NT2/D1 (cell line): ENCODE measurements around the gene NTSR2.

ENCODE experiments used
- DNase-seq: peaks from one replicate; pipeline ENCODE4 v3.0.0-alpha.2; 2011; ENCODE audit warnings: low read depth, low spot score
- H3K27me3 ChIP-seq: 2 replicates; pipeline ENCODE4 v1.6.0; 2011; ENCODE audit warnings: mild to moderate bottlenecking; ENCODE audit not compliant: insufficient read length, insufficient read depth
- H3K36me3 ChIP-seq: 2 replicates; pipeline ENCODE4 v1.6.1; 2011; ENCODE audit warnings: mild to moderate bottlenecking, low read length, mixed read lengths; ENCODE audit not compliant: insufficient read depth, insufficient read length
- H3K4me1 ChIP-seq: 2 replicates; pipeline ENCODE4 v1.5.1; 2011; ENCODE audit not compliant: insufficient read depth, insufficient read length
- H3K4me3 ChIP-seq: 2 replicates; pipeline ENCODE4 v1.5.1; 2011; ENCODE audit warnings: low read depth; ENCODE audit not compliant: insufficient read length
- H3K9ac ChIP-seq: 2 replicates; pipeline ENCODE4 v1.6.0; 2011; ENCODE audit warnings: low read depth; ENCODE audit not compliant: insufficient read length
- H3K9me3 ChIP-seq: 2 replicates; pipeline ENCODE4 v1.5.1; 2011; ENCODE audit warnings: mild to moderate bottlenecking, low read length; ENCODE audit not compliant: insufficient read depth
- SUZ12 ChIP-seq: IDR thresholded peaks from 2 replicates; pipeline ENCODE4 v1.6.1; 2011; ENCODE audit not compliant: insufficient read length, insufficient read depth; ENCODE audit errors: extremely low read depth
- YY1 ChIP-seq: IDR thresholded peaks from 2 replicates; pipeline ENCODE4 v1.6.1; 2011; ENCODE audit not compliant: insufficient read length, insufficient read depth
- ZNF274 ChIP-seq: IDR thresholded peaks from 2 replicates; pipeline ENCODE4 v1.6.1; 2011; ENCODE audit warnings: mild to moderate bottlenecking, low read depth, low read length

Gene NTSR2

DNA sequence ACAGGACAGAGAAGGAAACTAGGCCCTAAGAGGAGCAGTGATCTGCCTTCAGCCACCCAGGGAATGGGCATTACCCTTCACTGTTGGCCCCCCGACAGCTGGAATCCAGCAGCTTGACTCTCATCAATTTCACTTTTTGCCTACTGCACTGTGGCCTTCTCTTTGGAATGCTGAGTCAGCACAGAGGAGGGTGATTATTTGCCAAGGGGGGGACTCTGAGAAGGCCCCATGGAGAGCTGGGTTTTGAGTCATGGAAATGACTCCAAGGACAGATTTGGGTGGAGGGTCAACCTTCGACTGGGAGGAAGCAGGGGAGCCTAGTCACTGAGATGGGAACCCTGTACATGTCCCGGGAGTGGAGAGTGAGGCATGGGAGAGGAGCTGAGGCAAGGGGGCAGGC is 38.1 kb upstream of the NTSR2 start:
- Histone ChIP-seq H3K4me3 (no peak overlapping the region), H3K9ac (no peak overlapping the region), H3K27me3 (no peaks in the 10 kb centered on the region), H3K9me3 (0 out of 2 replicates have a peak, but pooled peaks cover 5% of the 10 kb centered on the region), H3K36me3 (no peaks in the 10 kb centered on the region), H3K4me1 (no peaks in the 10 kb centered on the region)
- DNase-seq = no peak
- TF ChIP-seq YY1 = no peak
- no peak for TF ChIP-seq SUZ12
- no peak for TF ChIP-seq ZNF274

DNA sequence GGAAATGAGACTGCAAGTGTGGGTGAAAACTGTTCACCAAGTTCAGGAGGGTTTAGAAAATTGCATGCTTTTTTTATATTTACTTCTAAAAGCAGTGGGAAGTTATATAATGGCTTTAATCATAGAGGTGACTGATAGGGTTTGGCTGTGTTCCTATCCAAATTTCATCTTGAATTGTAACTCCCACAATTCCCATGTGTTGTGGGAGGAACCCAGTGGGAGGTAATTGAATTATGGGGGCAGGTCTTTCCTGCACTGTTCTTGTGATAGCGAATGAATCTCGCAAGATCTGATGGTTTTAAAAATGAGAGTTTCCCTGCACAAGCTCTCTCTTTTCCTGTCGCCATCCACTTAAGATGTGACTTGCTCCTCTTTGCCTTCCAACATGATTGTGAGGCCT is 35.7 kb upstream of the NTSR2 start:
- no peak for DNase-seq
- TF ChIP-seq YY1 = no peak
- TF ChIP-seq SUZ12 = no peak
- TF ChIP-seq ZNF274 = no peak

DNA sequence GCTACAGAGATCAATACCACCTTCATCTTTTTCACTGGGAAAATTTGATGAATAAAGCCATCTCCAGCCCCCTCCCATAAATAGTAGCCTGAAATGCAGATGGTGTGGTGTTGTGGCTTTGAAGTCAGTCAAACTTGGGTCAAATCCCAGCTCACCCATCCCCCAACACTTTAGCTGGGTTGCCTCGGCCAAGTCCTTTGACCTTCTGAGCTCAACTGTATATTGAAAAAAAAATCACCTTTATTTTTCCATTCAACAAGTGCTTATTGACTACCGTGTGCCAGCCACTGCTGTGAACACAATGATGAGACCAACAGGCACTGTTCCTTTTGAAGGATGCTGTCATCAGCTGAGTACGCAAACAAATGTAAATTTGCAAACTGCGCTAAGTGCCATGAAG is 35.1 kb upstream of the NTSR2 start:
- Histone ChIP-seq H3K4me1 (peaks cover 2% of the 10 kb centered on the region), H3K4me3 (no peak overlapping the region), H3K9me3 (0 out of 2 replicates have a peak, but pooled peaks cover 5% of the 10 kb centered on the region), H3K27me3 (no peaks in the 10 kb centered on the region), H3K9ac (no peak overlapping the region), H3K36me3 (no peaks in the 10 kb centered on the region)
- no peak for DNase-seq
- TF ChIP-seq ZNF274 (no peak), YY1 (no peak), SUZ12 (no peak)

More for the DNA sequence above, 35.7 kb upstream of the NTSR2 start:
- H3K9ac ChIP-seq = no peak overlapping the region
- H3K9me3 ChIP-seq = 0 out of 2 replicates have a peak, but pooled peaks cover 5% of the 10 kb centered on the region
- no peaks in the 10 kb centered on the region for H3K36me3 ChIP-seq
- H3K27me3 ChIP-seq = no peaks in the 10 kb centered on the region
- H3K4me1 ChIP-seq = peaks cover 2% of the 10 kb centered on the region
- H3K4me3 ChIP-seq = no peak overlapping the region

DNA sequence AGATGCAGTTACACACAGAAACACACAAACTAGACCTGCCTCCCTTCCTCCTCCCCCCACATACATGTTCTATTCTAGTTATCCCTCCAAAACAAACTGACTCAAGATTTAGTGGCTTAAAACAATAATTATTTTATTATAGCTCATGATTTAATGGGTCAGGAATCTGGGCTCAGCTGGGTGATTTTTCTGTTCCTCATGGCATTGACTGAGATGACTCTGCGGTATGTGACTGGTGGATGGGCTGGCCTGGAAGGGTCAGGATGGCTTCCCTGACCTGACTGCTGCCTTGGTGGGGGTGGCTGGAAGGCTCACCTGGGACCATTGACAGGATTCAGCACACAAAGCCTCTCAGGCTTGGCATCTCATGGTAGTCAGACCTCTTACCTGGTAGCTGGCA is 33.7 kb upstream of the NTSR2 start:
- no peak for TF ChIP-seq SUZ12
- no peak for TF ChIP-seq ZNF274
- no peak for TF ChIP-seq YY1
- no peak for DNase-seq
- no peak overlapping the region for H3K4me3 ChIP-seq
- H3K9ac ChIP-seq = no peak overlapping the region
- H3K9me3 ChIP-seq = 0 out of 2 replicates have a peak, but pooled peaks cover 5% of the 10 kb centered on the region
- peaks cover 2% of the 10 kb centered on the region for H3K4me1 ChIP-seq
- H3K27me3 ChIP-seq = no peaks in the 10 kb centered on the region
- no peaks in the 10 kb centered on the region for H3K36me3 ChIP-seq

DNA sequence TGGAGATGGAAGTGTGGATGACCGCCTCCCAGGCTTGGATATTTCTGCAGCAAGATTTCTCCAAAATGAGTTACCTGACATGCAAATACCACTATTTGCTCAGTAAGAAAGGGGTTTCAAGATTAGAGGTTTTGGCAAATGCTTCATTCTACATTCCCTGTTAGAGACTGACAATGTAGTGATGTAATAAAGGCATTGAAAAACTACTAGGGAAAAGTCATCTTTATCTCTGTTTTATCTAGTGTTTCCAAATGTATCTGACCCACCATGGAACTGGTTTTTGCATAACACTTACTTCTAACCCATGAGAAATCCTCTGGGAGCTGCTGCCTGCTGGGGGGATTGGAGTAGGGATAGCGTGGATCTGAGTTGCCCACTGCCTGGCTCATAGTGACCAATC is 33.0 kb upstream of the NTSR2 start:
- H3K4me3 ChIP-seq = no peak overlapping the region
- 0 out of 2 replicates have a peak, but pooled peaks cover 5% of the 10 kb centered on the region for H3K9me3 ChIP-seq
- TF ChIP-seq ZNF274 (no peak), SUZ12 (no peak), YY1 (no peak)
- no peak overlapping the region for H3K9ac ChIP-seq
- H3K36me3 ChIP-seq = no peaks in the 10 kb centered on the region
- H3K4me1 ChIP-seq = peaks cover 2% of the 10 kb centered on the region
- no peak for DNase-seq
- no peaks in the 10 kb centered on the region for H3K27me3 ChIP-seq

DNA sequence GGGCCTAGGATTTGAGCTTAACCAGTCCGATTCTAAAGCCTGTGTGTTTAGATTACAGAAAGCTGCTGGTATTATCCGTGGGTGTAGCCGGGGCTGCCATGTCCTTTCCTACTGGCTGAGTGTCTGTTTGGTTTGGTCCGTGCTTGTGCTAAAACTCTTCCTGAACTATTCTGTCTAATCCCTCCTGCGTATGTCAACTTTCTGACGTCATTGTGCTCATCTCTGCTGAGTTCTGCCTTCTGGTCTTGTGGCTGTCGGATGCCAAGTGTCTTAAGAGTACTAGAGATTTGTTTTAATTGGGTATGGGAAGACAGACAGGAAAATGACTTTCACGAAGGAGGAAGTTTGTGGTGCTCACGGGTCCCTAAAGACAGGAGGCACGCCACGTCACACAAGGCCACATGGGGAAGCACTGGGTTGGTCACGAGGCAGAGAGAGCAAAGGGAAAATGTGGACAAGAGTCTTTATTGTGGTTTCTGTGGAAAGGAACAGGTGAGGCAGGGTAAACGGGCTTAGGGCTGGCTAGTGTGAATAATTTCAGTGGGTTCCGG is 31.8 kb upstream of the NTSR2 start:
- no peak overlapping the region for H3K9ac ChIP-seq
- 0 out of 2 replicates have a peak, but pooled peaks cover 5% of the 10 kb centered on the region for H3K9me3 ChIP-seq
- H3K4me3 ChIP-seq = no peak overlapping the region
- no peak for DNase-seq
- peaks cover 6% of the 10 kb centered on the region for H3K4me1 ChIP-seq
- H3K36me3 ChIP-seq = no peaks in the 10 kb centered on the region
- H3K27me3 ChIP-seq = no peaks in the 10 kb centered on the region
- TF ChIP-seq YY1 (no peak), ZNF274 (no peak), SUZ12 (no peak)

DNA sequence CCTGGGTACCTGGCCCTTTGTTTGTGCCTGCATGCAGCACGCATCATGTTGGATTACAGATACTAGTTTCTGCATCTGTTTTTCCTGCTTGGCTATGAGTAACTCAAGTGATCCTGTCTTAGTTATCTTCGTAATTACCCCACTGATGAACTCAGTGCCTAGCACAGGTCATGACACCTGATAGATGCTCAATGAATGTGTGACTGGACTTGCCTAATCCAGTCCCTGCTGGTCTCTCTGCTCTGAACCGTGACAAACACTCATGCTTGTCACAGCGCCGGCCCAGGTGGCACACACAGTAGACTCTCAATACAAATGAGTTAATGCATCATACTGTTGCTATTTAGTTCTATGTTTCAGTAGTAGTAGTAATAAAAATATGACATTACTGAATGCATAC is 31.2 kb upstream of the NTSR2 start:
- no peak overlapping the region for H3K9ac ChIP-seq
- 0 out of 2 replicates have a peak, but pooled peaks cover 5% of the 10 kb centered on the region for H3K9me3 ChIP-seq
- H3K4me3 ChIP-seq = no peak overlapping the region
- H3K36me3 ChIP-seq = no peaks in the 10 kb centered on the region
- peaks cover 6% of the 10 kb centered on the region for H3K4me1 ChIP-seq
- no peaks in the 10 kb centered on the region for H3K27me3 ChIP-seq
- TF ChIP-seq YY1 (no peak), ZNF274 (no peak), SUZ12 (no peak)
- no peak for DNase-seq
